ENCODE measurements around the gene ACD. TPM values are rescaled to one million over a fixed set of nuclear protein-coding genes. Genes with fewer than 3 reads are reported as not detected.

The ACD gene
- total RNA-seq, 1 donor from 2014 or later, result 16.2 TPM

- H3K27ac Mint-ChIP-seq (ENCODE audit: unreplicated experiment), result no peak overlapping the region
- DNase-seq (ENCODE audit: low spot score), result no peak
- H3K36me3 Mint-ChIP-seq (ENCODE audit: low read depth), result no peaks in the 10 kb centered on the region
- H3K4me3 Mint-ChIP-seq (ENCODE audit: unreplicated experiment), result no peak overlapping the region
- TF ChIP-seq, protein P1, sequence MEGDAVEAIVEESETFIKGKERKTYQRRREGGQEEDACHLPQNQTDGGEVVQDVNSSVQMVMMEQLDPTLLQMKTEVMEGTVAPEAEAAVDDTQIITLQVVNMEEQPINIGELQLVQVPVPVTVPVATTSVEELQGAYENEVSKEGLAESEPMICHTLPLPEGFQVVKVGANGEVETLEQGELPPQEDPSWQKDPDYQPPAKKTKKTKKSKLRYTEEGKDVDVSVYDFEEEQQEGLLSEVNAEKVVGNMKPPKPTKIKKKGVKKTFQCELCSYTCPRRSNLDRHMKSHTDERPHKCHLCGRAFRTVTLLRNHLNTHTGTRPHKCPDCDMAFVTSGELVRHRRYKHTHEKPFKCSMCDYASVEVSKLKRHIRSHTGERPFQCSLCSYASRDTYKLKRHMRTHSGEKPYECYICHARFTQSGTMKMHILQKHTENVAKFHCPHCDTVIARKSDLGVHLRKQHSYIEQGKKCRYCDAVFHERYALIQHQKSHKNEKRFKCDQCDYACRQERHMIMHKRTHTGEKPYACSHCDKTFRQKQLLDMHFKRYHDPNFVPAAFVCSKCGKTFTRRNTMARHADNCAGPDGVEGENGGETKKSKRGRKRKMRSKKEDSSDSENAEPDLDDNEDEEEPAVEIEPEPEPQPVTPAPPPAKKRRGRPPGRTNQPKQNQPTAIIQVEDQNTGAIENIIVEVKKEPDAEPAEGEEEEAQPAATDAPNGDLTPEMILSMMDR (IDR thresholded peaks at IDR 0.05), result peak; percentile 19
- no peaks in the 10 kb centered on the region for H3K27me3 Mint-ChIP-seq (ENCODE audit: low read depth)
- no peaks in the 10 kb centered on the region for H3K9me3 Mint-ChIP-seq (ENCODE audit: low read depth)
- H3K4me1 Mint-ChIP-seq (ENCODE audit: low read depth), result peaks cover 30% of the 10 kb centered on the region
These were observed 3.8 kb upstream of the ACD start for GRCh38 chr16:67663877-67664222.

DNA sequence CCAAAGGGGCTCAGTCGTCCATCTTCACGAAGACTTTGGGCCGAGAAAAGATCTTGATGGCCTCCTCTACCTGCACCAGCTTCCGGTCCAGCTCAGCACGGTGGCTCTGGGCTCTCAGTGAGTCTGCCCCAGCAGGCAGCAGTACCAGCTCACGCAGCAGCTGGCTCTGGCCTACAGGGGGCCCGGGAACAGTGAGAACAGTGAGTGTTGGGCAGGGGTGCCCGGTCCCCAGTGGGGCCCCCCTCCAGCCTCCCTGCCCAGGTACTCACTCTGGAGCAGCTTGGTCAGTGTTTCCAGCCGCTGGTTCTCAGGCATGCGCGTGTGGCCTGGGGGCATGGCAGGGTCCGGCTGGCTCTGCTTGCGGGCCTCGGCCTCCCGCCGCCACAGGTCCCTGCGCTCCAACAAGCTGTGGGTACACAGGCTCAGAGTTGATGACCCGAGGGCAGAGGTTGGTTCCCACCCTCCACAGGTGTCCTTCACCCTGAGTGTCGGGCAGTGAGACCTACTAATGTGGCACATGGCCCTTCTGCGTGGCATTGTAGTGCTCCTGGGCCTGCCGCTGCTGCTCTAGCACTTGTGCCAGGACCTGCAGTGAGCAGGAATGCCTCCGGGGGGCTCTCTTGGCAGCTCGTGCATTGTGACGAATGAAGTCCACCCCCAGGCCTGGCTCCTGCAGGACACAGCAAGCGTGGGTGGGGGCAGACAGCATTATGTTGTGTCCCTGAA lies 3.3 kb upstream of the ACD start:
- no peaks in the 10 kb centered on the region for H3K9me3 Mint-ChIP-seq (ENCODE audit: low read depth)
- no peak overlapping the region for H3K4me3 Mint-ChIP-seq (ENCODE audit: unreplicated experiment)
- DNase-seq (ENCODE audit: low spot score), result no peak
- H3K27ac Mint-ChIP-seq (ENCODE audit: unreplicated experiment), result no peak overlapping the region
- no peaks in the 10 kb centered on the region for H3K36me3 Mint-ChIP-seq (ENCODE audit: low read depth)
- peaks cover 32% of the 10 kb centered on the region for H3K4me1 Mint-ChIP-seq (ENCODE audit: low read depth)
- no peaks in the 10 kb centered on the region for H3K27me3 Mint-ChIP-seq (ENCODE audit: low read depth)
- TF ChIP-seq, protein P1 (IDR thresholded peaks at IDR 0.05), result peak; percentile 59

DNA sequence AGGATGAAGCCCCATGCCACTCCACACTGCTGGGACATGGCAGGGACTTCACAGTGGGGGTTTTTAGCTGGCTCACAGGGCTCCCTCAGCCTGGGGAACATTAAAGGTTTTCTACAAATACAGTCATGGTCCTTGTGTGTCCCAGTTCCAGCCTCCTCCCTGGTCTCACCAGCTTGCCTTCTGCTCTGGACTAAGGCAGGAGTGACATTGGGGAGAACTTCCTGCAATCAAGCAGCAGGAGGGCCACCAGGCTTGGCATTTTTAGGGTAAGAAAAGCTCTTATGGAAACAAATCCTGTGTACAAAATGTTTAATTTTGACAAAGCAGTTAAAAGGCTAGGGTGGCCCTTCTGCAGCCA lies 2.6 kb upstream of the ACD start:
- Mint-ChIP-seq H3K4me3 (ENCODE audit: unreplicated experiment) (no peak overlapping the region), H3K27ac (ENCODE audit: unreplicated experiment) (no peak overlapping the region), H3K4me1 (ENCODE audit: low read depth) (peaks cover 30% of the 10 kb centered on the region), H3K36me3 (ENCODE audit: low read depth) (no peaks in the 10 kb centered on the region), H3K9me3 (ENCODE audit: low read depth) (no peaks in the 10 kb centered on the region), H3K27me3 (ENCODE audit: low read depth) (no peaks in the 10 kb centered on the region)
- no peak for DNase-seq (ENCODE audit: low spot score)
- TF ChIP-seq, protein P1 (IDR thresholded peaks at IDR 0.05), result no peak

DNA sequence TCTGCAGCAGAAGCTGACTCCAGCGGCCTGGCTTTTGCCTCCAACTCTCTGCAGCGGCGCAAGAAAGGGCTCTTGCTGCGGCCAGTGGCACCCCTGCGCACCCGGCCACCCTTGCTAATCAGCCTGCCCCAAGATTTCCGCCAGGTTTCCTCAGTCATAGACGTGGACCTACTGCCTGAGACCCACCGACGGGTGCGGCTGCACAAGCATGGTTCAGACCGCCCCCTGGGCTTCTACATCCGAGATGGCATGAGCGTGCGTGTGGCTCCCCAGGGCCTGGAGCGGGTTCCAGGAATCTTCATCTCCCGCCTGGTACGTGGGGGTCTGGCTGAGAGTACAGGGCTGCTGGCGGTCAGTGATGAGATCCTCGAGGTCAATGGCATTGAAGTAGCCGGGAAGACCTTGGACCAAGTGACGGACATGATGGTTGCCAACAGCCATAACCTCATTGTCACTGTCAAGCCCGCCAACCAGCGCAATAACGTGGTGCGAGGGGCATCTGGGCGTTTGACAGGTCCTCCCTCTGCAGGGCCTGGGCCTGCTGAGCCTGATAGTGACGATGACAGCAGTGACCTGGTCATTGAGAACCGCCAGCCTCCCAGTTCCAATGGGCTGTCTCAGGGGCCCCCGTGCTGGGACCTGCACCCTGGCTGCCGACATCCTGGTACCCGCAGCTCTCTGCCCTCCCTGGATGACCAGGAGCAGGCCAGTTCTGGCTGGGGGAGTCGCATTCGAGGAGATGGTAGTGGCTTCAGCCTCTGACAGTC lies 2.0 kb upstream of the ACD start:
- Mint-ChIP-seq H3K9me3 (ENCODE audit: low read depth) (no peaks in the 10 kb centered on the region), H3K27me3 (ENCODE audit: low read depth) (no peaks in the 10 kb centered on the region), H3K36me3 (ENCODE audit: low read depth) (no peaks in the 10 kb centered on the region), H3K4me3 (ENCODE audit: unreplicated experiment) (no peak overlapping the region), H3K27ac (ENCODE audit: unreplicated experiment) (no peak overlapping the region), H3K4me1 (ENCODE audit: low read depth) (peaks cover 25% of the 10 kb centered on the region)
- DNase-seq (ENCODE audit: low spot score), result no peak
- TF ChIP-seq, protein P1 (IDR thresholded peaks at IDR 0.05), result no peak

- DNase-seq (ENCODE audit: low spot score), result no peak
- H3K27me3 Mint-ChIP-seq (ENCODE audit: low read depth), result no peaks in the 10 kb centered on the region
- H3K27ac Mint-ChIP-seq (ENCODE audit: unreplicated experiment), result peak overlapping the region; percentile 93
- peak overlapping the region; percentile 87 for H3K4me3 Mint-ChIP-seq (ENCODE audit: unreplicated experiment)
- TF ChIP-seq, protein P1 (IDR thresholded peaks at IDR 0.05), result no peak
- peaks cover 23% of the 10 kb centered on the region for H3K4me1 Mint-ChIP-seq (ENCODE audit: low read depth)
- H3K36me3 Mint-ChIP-seq (ENCODE audit: low read depth), result no peaks in the 10 kb centered on the region
- H3K9me3 Mint-ChIP-seq (ENCODE audit: low read depth), result no peaks in the 10 kb centered on the region
These were observed 1.2 kb upstream of the ACD start for GRCh38 chr16:67661101-67661761.
